Measurements from ENCODE around the gene RNF222.

The RNF222 gene

GRCh38 chr17:8369944-8370343 lies 27.7 kb downstream of the RNF222 start:
- Histone ChIP-seq H3K27me3 (ENCODE audit: insufficient read depth, low read length) (no peaks in the 10 kb centered on the region), H3K4me3 (ENCODE audit: low read depth, low read length, poor library complexity, severe bottlenecking) (no peak overlapping the region), H3K4me2 (ENCODE audit: low read length) (no peak overlapping the region), H3K9ac (ENCODE audit: low read length) (no peak overlapping the region), H3K4me1 (ENCODE audit: insufficient read depth, low read length, severe bottlenecking) (no peaks in the 10 kb centered on the region), H3K9me2 (ENCODE audit: low read depth, low read length) (no peaks in the 10 kb centered on the region), H2AFZ (ENCODE audit: low read length) (no peak overlapping the region), H3K36me3 (ENCODE audit: insufficient read depth, low read length) (peaks cover 11% of the 10 kb centered on the region; the same call in 1 of the 2 replicates), H3K79me2 (ENCODE audit: insufficient read depth, low read length) (no peaks in the 10 kb centered on the region), H3K27ac (ENCODE audit: low read depth, low read length, poor library complexity, severe bottlenecking) (no peak overlapping the region), H4K20me1 (ENCODE audit: insufficient read depth, low read length) (no peaks in the 10 kb centered on the region), H3K9me3 (ENCODE audit: low read length) (no peaks in the 10 kb centered on the region), H3F3A (ENCODE audit: insufficient read depth, low read length) (no peaks in the 10 kb centered on the region)
- TF ChIP-seq CTCF (IDR thresholded peaks at IDR 0.05; ENCODE audit: low read length): no peak
- TF ChIP-seq EZH2 (IDR thresholded peaks at IDR 0.05; ENCODE audit: borderline replicate concordance, low read length): no peak

DNA sequence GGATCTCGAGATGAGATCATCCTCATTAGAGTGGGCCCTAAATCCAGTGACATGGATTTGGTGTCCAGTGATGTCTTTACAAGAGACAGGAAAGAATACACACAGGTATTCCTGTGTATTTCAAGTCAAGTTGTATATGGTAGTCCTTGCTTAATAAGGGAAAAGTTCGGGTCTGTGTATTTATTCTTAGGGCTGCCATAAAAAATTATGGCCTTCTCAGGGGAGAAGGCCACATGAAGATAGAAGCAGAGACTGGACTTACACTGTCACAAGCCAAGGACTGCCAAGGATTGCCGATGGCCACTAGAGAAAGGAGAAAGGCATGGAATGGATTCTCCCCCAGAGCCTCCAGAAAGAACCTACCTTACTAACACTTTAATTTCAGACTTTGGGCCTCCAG lies 29.4 kb downstream of the RNF222 start:
- H3K9ac ChIP-seq (ENCODE audit: low read length): no peak overlapping the region
- no peaks in the 10 kb centered on the region for H3F3A ChIP-seq (ENCODE audit: insufficient read depth, low read length)
- H3K79me2 ChIP-seq (ENCODE audit: insufficient read depth, low read length): no peaks in the 10 kb centered on the region
- TF ChIP-seq EZH2 (IDR thresholded peaks at IDR 0.05; ENCODE audit: borderline replicate concordance, low read length) (no peak), CTCF (IDR thresholded peaks at IDR 0.05; ENCODE audit: low read length) (no peak)
- H3K27ac ChIP-seq (ENCODE audit: low read depth, low read length, poor library complexity, severe bottlenecking): no peak overlapping the region
- no peak overlapping the region for H3K4me2 ChIP-seq (ENCODE audit: low read length)
- H3K36me3 ChIP-seq (ENCODE audit: insufficient read depth, low read length): peaks cover 11% of the 10 kb centered on the region; the same call in 1 of the 2 replicates
- no peak overlapping the region for H3K4me3 ChIP-seq (ENCODE audit: low read depth, low read length, poor library complexity, severe bottlenecking)
- H3K4me1 ChIP-seq (ENCODE audit: insufficient read depth, low read length, severe bottlenecking): no peaks in the 10 kb centered on the region
- H4K20me1 ChIP-seq (ENCODE audit: insufficient read depth, low read length): no peaks in the 10 kb centered on the region
- H2AFZ ChIP-seq (ENCODE audit: low read length): no peak overlapping the region
- H3K27me3 ChIP-seq (ENCODE audit: insufficient read depth, low read length): no peaks in the 10 kb centered on the region
- no peaks in the 10 kb centered on the region for H3K9me3 ChIP-seq (ENCODE audit: low read length)
- H3K9me2 ChIP-seq (ENCODE audit: low read depth, low read length): no peaks in the 10 kb centered on the region

GRCh38 chr17:8366231-8366630 lies 31.4 kb downstream of the RNF222 start:
- H2AFZ ChIP-seq (ENCODE audit: low read length): no peak overlapping the region
- no peaks in the 10 kb centered on the region for H4K20me1 ChIP-seq (ENCODE audit: insufficient read depth, low read length)
- no peak overlapping the region for H3K9ac ChIP-seq (ENCODE audit: low read length)
- no peaks in the 10 kb centered on the region for H3K9me3 ChIP-seq (ENCODE audit: low read length)
- no peak overlapping the region for H3K4me2 ChIP-seq (ENCODE audit: low read length)
- H3K4me3 ChIP-seq (ENCODE audit: low read depth, low read length, poor library complexity, severe bottlenecking): no peak overlapping the region
- H3K4me1 ChIP-seq (ENCODE audit: insufficient read depth, low read length, severe bottlenecking): no peaks in the 10 kb centered on the region
- H3F3A ChIP-seq (ENCODE audit: insufficient read depth, low read length): no peaks in the 10 kb centered on the region
- H3K36me3 ChIP-seq (ENCODE audit: insufficient read depth, low read length): peaks cover 11% of the 10 kb centered on the region; the same call in 1 of the 2 replicates
- H3K79me2 ChIP-seq (ENCODE audit: insufficient read depth, low read length): no peaks in the 10 kb centered on the region
- H3K27ac ChIP-seq (ENCODE audit: low read depth, low read length, poor library complexity, severe bottlenecking): no peak overlapping the region
- TF ChIP-seq EZH2 (IDR thresholded peaks at IDR 0.05; ENCODE audit: borderline replicate concordance, low read length) (no peak), CTCF (IDR thresholded peaks at IDR 0.05; ENCODE audit: low read length) (no peak)
- no peaks in the 10 kb centered on the region for H3K9me2 ChIP-seq (ENCODE audit: low read depth, low read length)
- H3K27me3 ChIP-seq (ENCODE audit: insufficient read depth, low read length): no peaks in the 10 kb centered on the region

All from OCI-LY1 (cell line).